Mesenchymal stem cell (in vitro differentiated cells and primary cell): ENCODE data around the gene PRDX6.

Experiments
- DNase-seq: peaks from one replicate; pipeline ENCODE4 v3.0.0-alpha.2; 2013
- H2AFZ ChIP-seq: one replicate; pipeline ENCODE4 v1.6.1; 2013; ENCODE audit warnings: low read depth, mild to moderate bottlenecking, control low read depth, inconsistent platforms, low read length, moderate library complexity
- H2AK5ac ChIP-seq: 2 replicates; pipeline ENCODE4 v1.6.1; 2013; ENCODE audit warnings: low read length, moderate library complexity, mild to moderate bottlenecking, inconsistent platforms; ENCODE audit not compliant: severe bottlenecking
- H2BK120ac ChIP-seq: one replicate; pipeline ENCODE4 v1.6.1; 2013; ENCODE audit warnings: low read depth, mild to moderate bottlenecking, inconsistent platforms, low read length, moderate library complexity
- H2BK12ac ChIP-seq, 2 experiments: one replicate each; pipeline ENCODE4 v1.6.1; 2013; ENCODE audit warnings: inconsistent platforms in 2 of 2, low read length in 2 of 2, mild to moderate bottlenecking in 2 of 2, moderate library complexity in 2 of 2, control low read depth in 1 of 2
- H2BK15ac ChIP-seq: one replicate; pipeline ENCODE4 v1.6.1; 2013; ENCODE audit warnings: mild to moderate bottlenecking, low read depth, inconsistent platforms; ENCODE audit not compliant: poor library complexity, severe bottlenecking
- H2BK5ac ChIP-seq: 2 replicates; pipeline ENCODE4 v1.6.1; 2013; ENCODE audit warnings: low read depth, mild to moderate bottlenecking, low read length, control low read depth, inconsistent platforms; ENCODE audit not compliant: poor library complexity, severe bottlenecking
- H3K14ac ChIP-seq, 2 experiments: one replicate each; pipeline ENCODE4 v1.6.1; 2013; ENCODE audit warnings: inconsistent platforms in 2 of 2, low read length in 2 of 2, control low read depth in 1 of 2, mild to moderate bottlenecking in 1 of 2, moderate library complexity in 1 of 2
- H3K18ac ChIP-seq, 2 experiments: one replicate each; pipeline ENCODE4 v1.6.1; 2013; ENCODE audit warnings: inconsistent platforms in 2 of 2, low read length in 2 of 2, control low read depth in 1 of 2, low read depth in 1 of 2, mild to moderate bottlenecking in 1 of 2
- H3K23ac ChIP-seq, 2 experiments: one replicate each; pipeline ENCODE4 v1.6.1; 2013; ENCODE audit warnings: inconsistent platforms in 2 of 2, low read length in 2 of 2, mild to moderate bottlenecking in 2 of 2, moderate library complexity in 2 of 2, control low read depth in 1 of 2
- H3K27ac ChIP-seq: 2 replicates; pipeline ENCODE4 v1.5.1; 2013; ENCODE audit warnings: mild to moderate bottlenecking, moderate library complexity, low read length, control low read depth, inconsistent platforms; ENCODE audit not compliant: poor library complexity, severe bottlenecking
- H3K27me3 ChIP-seq, 2 experiments: 2 replicates each; pipeline versions ENCODE4 v1.6.1 to v1.7.0; 2013; ENCODE audit warnings: low read length in 2 of 2, mild to moderate bottlenecking in 2 of 2, moderate library complexity in 2 of 2, control low read depth in 1 of 2, inconsistent platforms in 1 of 2; ENCODE audit not compliant: control insufficient read depth in 1 of 2, insufficient read depth in 1 of 2
- H3K36me3 ChIP-seq, 2 experiments: 2 replicates each; pipeline versions ENCODE4 v1.6.1 to v1.7.0; 2013; ENCODE audit warnings: low read length in 2 of 2, control low read depth in 1 of 2, inconsistent platforms in 1 of 2, low read depth in 1 of 2, mild to moderate bottlenecking in 1 of 2; ENCODE audit not compliant: insufficient read depth in 2 of 2, control insufficient read depth in 1 of 2
- H3K4ac ChIP-seq, 2 experiments: one replicate each; pipeline ENCODE4 v1.6.1; 2013; ENCODE audit warnings: inconsistent platforms in 2 of 2, low read length in 2 of 2, mild to moderate bottlenecking in 2 of 2, moderate library complexity in 2 of 2, control low read depth in 1 of 2, low read depth in 1 of 2
- H3K4me1 ChIP-seq: 2 replicates; pipeline ENCODE4 v1.6.1; 2013; ENCODE audit warnings: low read depth, low read length, control low read depth; ENCODE audit not compliant: control insufficient read depth, insufficient read depth
- H3K4me2 ChIP-seq: 2 replicates; pipeline ENCODE4 v1.6.1; 2013; ENCODE audit warnings: low read length, mild to moderate bottlenecking, inconsistent platforms; ENCODE audit not compliant: poor library complexity, severe bottlenecking
- H3K4me3 ChIP-seq, 2 experiments: 2 replicates each; pipeline versions ENCODE4 v1.5.1 to v1.7.0; 2013; ENCODE audit warnings: low read length in 2 of 2, mild to moderate bottlenecking in 2 of 2, control low read depth in 1 of 2, low read depth in 1 of 2; ENCODE audit not compliant: insufficient read depth in 1 of 2
- H3K79me1 ChIP-seq: replicated peaks from 2 replicates; pipeline ENCODE4 v1.6.1; 2013; ENCODE audit warnings: mild to moderate bottlenecking, control low read depth, low read length, inconsistent platforms; ENCODE audit not compliant: poor library complexity, severe bottlenecking
- H3K9ac ChIP-seq: 2 replicates; pipeline ENCODE4 v1.7.0; 2013; ENCODE audit warnings: mild to moderate bottlenecking, low read length, moderate library complexity
- H3K9me3 ChIP-seq: 2 replicates; pipeline ENCODE4 v1.7.0; 2013; ENCODE audit warnings: mild to moderate bottlenecking, low read length; ENCODE audit not compliant: control insufficient read depth
- H4K8ac ChIP-seq: one replicate; pipeline ENCODE4 v1.6.1; 2013; ENCODE audit warnings: inconsistent platforms, mild to moderate bottlenecking, low read length, moderate library complexity
- H4K91ac ChIP-seq: one replicate; pipeline ENCODE4 v1.6.1; 2013; ENCODE audit warnings: mild to moderate bottlenecking, low read length, inconsistent platforms
- WGBS: methylation state at CpG from one replicate; pipeline ENCODE4 v1.1.7; 2013; ENCODE audit warnings: mixed read lengths; 5-methylcytosine and 5-hydroxymethylcytosine counted together

PRDX6 gene

GRCh38 chr1:173445656-173446055, 31.5 kb upstream of the PRDX6 start:
- no peak overlapping the region for H3K4me2 ChIP-seq
- no peak overlapping the region for H3K18ac ChIP-seq
- peaks cover 12% of the 10 kb centered on the region for H3K79me1 ChIP-seq
- no peaks in the 10 kb centered on the region for H3K4me1 ChIP-seq
- H2BK5ac ChIP-seq, result no peak overlapping the region
- H3K9me3 ChIP-seq, result peaks cover 18% of the 10 kb centered on the region
- no peak overlapping the region for H2BK15ac ChIP-seq
- no peak overlapping the region for H4K8ac ChIP-seq
- H2AFZ ChIP-seq, result no peak overlapping the region
- no peak overlapping the region for H2BK12ac ChIP-seq
- no peak for DNase-seq
- no peak overlapping the region for H3K4ac ChIP-seq
- H3K27ac ChIP-seq, result no peak overlapping the region
- H2AK5ac ChIP-seq, result no peak overlapping the region
- no peak overlapping the region for H2BK120ac ChIP-seq
- peaks cover 0 to 7% of the 10 kb centered on the region in 2 experiments for H3K36me3 ChIP-seq
- no peak overlapping the region for H3K4me3 ChIP-seq
- no peaks in the 10 kb centered on the region for H3K27me3 ChIP-seq
- H4K91ac ChIP-seq, result no peak overlapping the region
- WGBS, result 96% methylated on average over 3 of the region's 3 CpGs
- no peak overlapping the region for H3K23ac ChIP-seq
- no peak overlapping the region for H3K14ac ChIP-seq
- no peak overlapping the region for H3K9ac ChIP-seq

- Histone ChIP-seq H3K9me3 (peaks cover 18% of the 10 kb centered on the region), H3K4me2 (no peak overlapping the region), H2BK120ac (no peak overlapping the region), H3K14ac (no peak overlapping the region), H3K9ac (no peak overlapping the region), H3K79me1 (peaks cover 17% of the 10 kb centered on the region), H3K23ac (no peak overlapping the region), H3K4me3 (no peak overlapping the region), H2AK5ac (no peak overlapping the region), H3K18ac (no peak overlapping the region), H2AFZ (no peak overlapping the region), H2BK5ac (no peak overlapping the region), H2BK15ac (no peak overlapping the region), H4K8ac (no peak overlapping the region), H4K91ac (no peak overlapping the region), H2BK12ac (no peak overlapping the region), H3K27me3 (no peaks in the 10 kb centered on the region), H3K27ac (no peak overlapping the region), H3K4me1 (no peaks in the 10 kb centered on the region), H3K4ac (no peak overlapping the region), H3K36me3 (peaks cover 0 to 3% of the 10 kb centered on the region in 2 experiments)
- WGBS, result 100% methylated on average over 1 of the region's 1 CpG
- DNase-seq, result no peak
Observed at GRCh38 chr1:173447224-173447623, 29.9 kb upstream of the PRDX6 start.

- no peak for DNase-seq
- Histone ChIP-seq H3K27ac (no peak overlapping the region), H3K79me1 (peaks cover 17% of the 10 kb centered on the region), H2BK5ac (no peak overlapping the region), H3K18ac (no peak overlapping the region), H3K4me3 (no peak overlapping the region), H3K4me1 (no peaks in the 10 kb centered on the region), H3K9ac (no peak overlapping the region), H3K4ac (no peak overlapping the region), H2AK5ac (no peak overlapping the region), H3K23ac (no peak overlapping the region), H3K36me3 (peaks cover 0 to 3% of the 10 kb centered on the region in 2 experiments), H2BK12ac (no peak overlapping the region), H2AFZ (no peak overlapping the region), H3K27me3 (no peaks in the 10 kb centered on the region), H2BK120ac (no peak overlapping the region), H2BK15ac (no peak overlapping the region), H4K91ac (no peak overlapping the region), H4K8ac (no peak overlapping the region), H3K4me2 (no peak overlapping the region), H3K14ac (no peak overlapping the region), H3K9me3 (peaks cover 18% of the 10 kb centered on the region)
- no CpG with 5 or more reads among the region's 2 CpGs for WGBS
Observed at GRCh38 chr1:173448945-173449344, 28.2 kb upstream of the PRDX6 start.

- no peak overlapping the region for H3K9ac ChIP-seq
- no peaks in the 10 kb centered on the region for H3K27me3 ChIP-seq
- H3K79me1 ChIP-seq, result peaks cover 14% of the 10 kb centered on the region
- no peak overlapping the region for H2AK5ac ChIP-seq
- no peak overlapping the region for H2BK12ac ChIP-seq
- H3K4me1 ChIP-seq, result no peaks in the 10 kb centered on the region
- no peak overlapping the region for H3K4me2 ChIP-seq
- no peak overlapping the region for H4K8ac ChIP-seq
- 91% methylated on average over 2 of the region's 2 CpGs for WGBS
- no peak overlapping the region for H2BK5ac ChIP-seq
- H3K4ac ChIP-seq, result no peak overlapping the region
- H3K27ac ChIP-seq, result no peak overlapping the region
- no peak overlapping the region for H2AFZ ChIP-seq
- H3K18ac ChIP-seq, result no peak overlapping the region
- H3K23ac ChIP-seq, result no peak overlapping the region
- no peak overlapping the region for H3K14ac ChIP-seq
- H3K36me3 ChIP-seq, result peaks cover 0 to 3% of the 10 kb centered on the region in 2 experiments
- no peak overlapping the region for H3K4me3 ChIP-seq
- H4K91ac ChIP-seq, result no peak overlapping the region
- H2BK120ac ChIP-seq, result no peak overlapping the region
- peaks cover 1% of the 10 kb centered on the region for H3K9me3 ChIP-seq
- no peak for DNase-seq
- H2BK15ac ChIP-seq, result no peak overlapping the region
Observed at GRCh38 chr1:173451981-173452380, 25.2 kb upstream of the PRDX6 start.
